Thyroid gland (tissue), 4 donors: Measurements from ENCODE around the gene LOXL1.

ENCODE experiments used
- POLR2A ChIP-seq, 2 donors: fragments of 450-650 bp; IDR thresholded peaks; one replicate each; pipeline ENCODE4 v1.6.1; 2017; ENCODE audit warnings: antibody characterized with exemption in 2 of 2, mild to moderate bottlenecking in 2 of 2, moderate library complexity in 1 of 2
- TF ChIP-seq, protein P1 (sequence below), 6 experiments: fragments of 200-600 bp in 3 of 6; fragments of 450-650 bp in 3 of 6; sonication (generic) in 3 of 6; IDR thresholded peaks; one replicate each; pipeline ENCODE4 v1.5.1; 2016 to 2019; ENCODE audit warnings: antibody characterized with exemption in 6 of 6, mild to moderate bottlenecking in 2 of 6, inconsistent platforms in 1 of 6, moderate library complexity in 1 of 6

DNA sequence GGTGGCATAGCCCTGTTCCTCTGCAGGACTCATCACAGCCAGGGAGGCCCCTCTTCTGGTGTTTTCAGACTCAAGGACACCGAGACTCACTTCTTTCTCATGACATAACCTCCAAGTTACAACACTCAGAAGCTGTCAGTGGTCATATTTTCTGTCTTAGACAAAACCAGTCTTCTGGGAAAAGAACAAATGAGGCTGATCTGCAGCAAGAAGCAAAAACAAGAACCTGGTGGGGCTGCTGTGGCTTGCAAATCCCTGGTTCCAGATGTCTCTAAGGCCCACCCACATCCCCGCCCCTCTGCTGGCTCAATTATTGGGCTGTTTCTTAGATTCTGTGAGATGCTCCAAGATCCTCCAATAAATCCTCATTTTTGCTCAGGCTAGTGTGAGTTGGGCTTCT lies 16.6 kb upstream of the LOXL1 start:
- TF ChIP-seq, protein P1, sequence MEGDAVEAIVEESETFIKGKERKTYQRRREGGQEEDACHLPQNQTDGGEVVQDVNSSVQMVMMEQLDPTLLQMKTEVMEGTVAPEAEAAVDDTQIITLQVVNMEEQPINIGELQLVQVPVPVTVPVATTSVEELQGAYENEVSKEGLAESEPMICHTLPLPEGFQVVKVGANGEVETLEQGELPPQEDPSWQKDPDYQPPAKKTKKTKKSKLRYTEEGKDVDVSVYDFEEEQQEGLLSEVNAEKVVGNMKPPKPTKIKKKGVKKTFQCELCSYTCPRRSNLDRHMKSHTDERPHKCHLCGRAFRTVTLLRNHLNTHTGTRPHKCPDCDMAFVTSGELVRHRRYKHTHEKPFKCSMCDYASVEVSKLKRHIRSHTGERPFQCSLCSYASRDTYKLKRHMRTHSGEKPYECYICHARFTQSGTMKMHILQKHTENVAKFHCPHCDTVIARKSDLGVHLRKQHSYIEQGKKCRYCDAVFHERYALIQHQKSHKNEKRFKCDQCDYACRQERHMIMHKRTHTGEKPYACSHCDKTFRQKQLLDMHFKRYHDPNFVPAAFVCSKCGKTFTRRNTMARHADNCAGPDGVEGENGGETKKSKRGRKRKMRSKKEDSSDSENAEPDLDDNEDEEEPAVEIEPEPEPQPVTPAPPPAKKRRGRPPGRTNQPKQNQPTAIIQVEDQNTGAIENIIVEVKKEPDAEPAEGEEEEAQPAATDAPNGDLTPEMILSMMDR (IDR thresholded peaks at IDR 0.05) = no peak
- no peak for TF ChIP-seq POLR2A (IDR thresholded peaks at IDR 0.05)
